NCI-H460 (cell line): ENCODE results near the gene DOCK1. TPM values are rescaled to one million over a fixed set of nuclear protein-coding genes. Genes with fewer than 3 reads are reported as not detected.
"Not testable (repeated sequence)": the region's sequence is repeated elsewhere in the genome, so short reads cannot be mapped to it uniquely, and the experiment has no call there.

Experiments used
- DNase-seq: peaks from one replicate; pipeline ENCODE4 v3.0.0-alpha.2; 2016; ENCODE audit warnings: low read depth; ENCODE audit errors: extremely low read depth
- total RNA-seq: library from RNA; depleted of rRNA; stranded (reverse); fragments of >200 nt; shearing (Covaris generic); gene quantifications from 2 replicates; pipeline ENCODE4 v1.2.3, GENCODE V29; 2014

Gene DOCK1
- total RNA-seq, 1 experiment from 2014 or later = 32.3 TPM

DNA sequence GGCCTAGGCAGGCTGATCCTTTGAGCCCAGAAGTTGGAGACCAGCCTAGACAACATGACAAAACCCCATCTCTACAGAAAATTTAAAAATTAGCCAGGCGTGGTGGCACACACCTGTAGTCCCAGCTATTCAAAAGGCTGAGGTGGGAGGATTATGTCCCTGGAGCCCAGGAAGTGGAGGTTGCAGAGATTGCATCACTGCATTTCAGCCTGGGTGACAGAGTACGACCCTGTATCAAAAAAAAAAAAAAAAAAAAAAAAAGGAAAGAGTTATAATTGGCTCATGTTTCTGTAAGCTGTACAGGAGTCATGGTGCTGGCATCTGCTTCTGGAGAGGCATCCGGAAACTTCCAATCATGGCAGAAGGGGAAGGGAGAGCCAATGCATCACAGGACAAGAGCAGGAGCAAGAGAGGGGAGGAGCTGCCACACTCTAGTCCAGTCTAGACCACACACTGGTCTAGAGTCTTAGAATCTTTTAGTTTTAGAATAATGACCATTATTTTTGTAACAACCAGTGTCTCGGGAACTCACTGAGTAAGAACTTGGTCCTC, 16.8 kb downstream of the DOCK1 start:
- no peak for DNase-seq

DNA sequence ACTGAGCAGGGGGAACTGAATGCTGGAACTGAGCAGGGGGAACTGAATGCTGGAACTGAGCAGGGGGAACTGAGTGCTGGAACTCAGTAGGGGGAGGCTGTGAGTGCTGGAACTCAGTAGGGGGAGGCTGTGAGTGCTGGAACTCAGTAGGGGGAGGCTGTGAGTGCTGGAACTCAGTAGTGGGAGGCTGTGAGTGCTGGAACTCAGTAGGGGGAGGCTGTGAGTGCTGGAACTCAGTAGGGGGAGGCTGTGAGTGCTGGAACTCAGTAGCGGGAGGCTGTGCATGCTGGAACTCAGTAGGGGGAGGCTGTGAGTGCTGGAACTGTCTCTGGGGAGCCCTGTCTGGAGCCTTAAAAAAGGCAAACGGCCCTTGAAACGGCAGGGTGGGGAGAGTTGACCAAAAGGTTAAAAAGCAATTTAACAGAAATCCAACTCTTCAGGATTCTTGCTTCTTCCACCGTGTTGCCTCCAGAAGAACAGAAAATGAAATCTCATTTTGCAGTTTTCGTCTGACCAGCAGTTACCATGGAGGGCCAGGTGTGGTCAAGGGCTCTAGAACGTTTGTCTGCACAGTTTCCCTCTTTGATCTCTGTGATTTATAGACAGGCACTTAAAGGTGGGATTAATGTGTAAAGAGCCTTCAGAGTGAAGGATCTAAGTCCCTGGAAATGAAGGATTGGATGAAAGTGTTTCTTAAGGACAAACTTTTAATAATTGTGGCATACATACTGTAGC, 19.1 kb downstream of the DOCK1 start:
- no peak for DNase-seq

DNA sequence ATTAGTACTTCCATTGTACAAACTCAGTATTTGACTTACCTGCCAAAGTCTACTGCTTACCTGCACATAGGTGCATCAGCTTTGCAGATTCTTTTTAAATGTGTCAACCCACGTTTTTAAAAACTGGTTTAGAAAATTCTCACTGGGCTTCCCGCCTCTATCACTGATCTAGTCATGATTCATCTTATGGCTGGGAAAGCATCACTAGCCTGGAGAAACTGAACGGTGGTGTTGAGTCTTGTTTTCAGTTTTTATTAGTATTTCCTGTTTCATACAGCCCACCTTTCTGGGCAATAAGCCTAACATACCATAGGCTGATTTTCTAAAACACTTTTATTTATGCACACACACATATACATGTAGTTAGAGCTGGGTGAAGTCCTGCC, 19.7 kb downstream of the DOCK1 start:
- no peak for DNase-seq

DNA sequence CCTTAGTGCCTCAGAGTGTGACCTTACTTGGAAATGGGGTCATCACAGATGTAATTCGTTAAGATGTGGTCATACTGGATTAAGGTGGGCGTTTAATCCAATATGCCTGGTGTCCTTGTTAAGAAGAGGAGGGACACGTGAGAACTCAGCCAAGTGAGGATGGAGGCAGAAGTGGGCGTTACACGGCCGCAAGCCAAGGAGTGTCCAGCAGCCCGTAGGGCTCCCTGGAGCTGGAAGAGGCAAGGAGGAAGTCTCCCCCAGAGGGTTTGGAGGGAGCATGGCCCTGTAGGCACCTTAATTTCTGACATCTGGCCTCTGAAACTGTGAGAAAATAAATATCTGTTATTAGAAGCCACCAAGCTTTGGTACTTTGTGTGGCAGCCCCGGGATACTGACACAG, 21.3 kb downstream of the DOCK1 start:
- no peak for DNase-seq

DNA sequence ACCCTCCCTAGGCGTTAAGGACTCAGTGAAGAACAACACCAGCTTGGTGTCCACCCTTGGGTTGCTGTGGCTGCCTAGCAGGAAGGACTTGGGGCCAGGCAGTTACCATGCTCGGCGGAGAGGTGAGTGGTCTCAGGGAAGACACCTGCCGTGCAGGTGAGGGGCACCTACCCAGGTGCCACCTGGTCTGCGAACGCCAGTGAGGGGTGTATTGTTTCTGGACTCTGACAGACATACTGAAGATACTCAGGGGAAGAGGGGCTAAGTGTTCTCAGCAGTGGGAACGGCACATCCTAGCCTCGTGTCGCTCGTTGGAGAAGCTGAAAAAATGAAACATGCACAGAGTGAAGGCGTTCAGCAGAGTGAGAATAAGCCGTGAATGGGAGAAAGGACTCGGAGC, 22.6 kb downstream of the DOCK1 start:
- no peak for DNase-seq

DNA sequence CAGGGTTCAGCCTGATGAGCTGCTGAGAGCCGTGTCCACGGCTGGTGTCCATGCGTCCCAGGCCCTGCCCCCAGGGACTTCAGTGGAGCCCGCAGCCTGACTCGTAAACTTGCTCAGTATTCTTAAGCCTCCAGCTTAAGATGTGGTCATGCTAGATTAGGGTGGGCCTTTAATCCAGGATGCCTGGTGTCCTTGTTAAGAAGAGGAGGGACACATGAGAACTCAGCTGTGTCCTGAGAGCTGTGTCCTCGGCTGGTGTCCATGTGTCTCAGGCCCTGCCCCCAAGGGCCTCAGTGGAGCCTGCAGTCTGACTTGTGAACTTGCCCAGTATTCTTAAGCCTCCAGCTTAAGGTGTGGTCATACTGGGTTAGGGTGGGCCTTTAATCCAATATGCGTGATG, 23.0 kb downstream of the DOCK1 start:
- no peak for DNase-seq

DNA sequence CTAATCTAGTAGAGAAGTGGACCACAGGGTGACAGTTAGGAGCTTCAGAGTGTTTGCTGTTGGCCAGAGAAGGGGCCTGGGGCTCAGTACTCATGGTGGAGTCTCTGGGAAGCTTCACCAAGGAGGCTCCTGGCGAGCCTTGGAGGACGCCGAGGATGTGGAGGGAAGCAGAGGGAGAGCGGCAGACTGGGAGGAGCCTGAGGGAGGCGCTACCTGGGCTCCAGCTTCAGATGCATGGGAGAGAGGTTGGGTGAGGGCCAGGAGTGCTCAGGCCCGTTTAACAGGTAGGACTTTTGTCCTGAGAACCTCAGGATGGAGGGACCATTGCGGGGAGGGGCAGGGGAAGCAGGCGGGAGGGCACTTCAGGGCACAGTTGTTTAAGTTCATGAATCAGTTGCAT, 24.2 kb downstream of the DOCK1 start:
- DNase-seq = no peak

DNA sequence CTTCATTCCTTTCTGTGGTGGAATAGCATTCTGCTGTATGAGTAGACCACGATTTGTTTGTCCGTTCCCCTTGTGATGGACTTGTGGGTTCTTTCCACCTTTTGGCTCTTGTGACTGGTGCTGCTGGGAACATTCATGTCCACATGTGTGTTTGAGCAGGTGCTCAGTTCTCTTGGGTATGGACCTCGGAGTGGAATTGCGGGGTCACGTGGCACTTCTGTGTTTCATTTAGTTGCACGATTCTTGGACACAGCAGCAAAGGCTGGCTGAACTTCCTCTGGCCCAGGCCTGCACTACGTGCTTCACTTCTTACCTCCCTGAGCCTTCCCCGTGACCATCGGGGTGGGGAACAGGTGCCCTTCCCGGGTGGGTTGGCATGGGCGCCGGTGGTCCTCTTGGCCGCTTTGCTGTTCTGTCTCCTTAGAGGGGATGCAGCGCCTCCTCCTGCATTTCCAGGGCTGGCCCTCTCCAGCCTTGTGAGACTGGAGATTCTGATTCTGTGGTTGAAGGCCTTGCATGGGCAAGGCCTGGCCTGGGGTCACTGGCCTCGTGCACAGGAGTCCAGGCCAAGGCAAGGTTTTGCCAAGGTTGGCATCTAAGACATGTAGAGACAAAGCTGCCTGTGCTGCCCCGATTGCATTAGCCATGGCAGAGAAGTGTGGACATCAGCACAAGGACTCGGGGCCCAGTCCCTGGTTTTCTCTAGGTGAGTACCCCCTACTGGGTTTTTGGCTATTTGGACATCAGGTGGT, 25.1 kb downstream of the DOCK1 start:
- no peak for DNase-seq

DNA sequence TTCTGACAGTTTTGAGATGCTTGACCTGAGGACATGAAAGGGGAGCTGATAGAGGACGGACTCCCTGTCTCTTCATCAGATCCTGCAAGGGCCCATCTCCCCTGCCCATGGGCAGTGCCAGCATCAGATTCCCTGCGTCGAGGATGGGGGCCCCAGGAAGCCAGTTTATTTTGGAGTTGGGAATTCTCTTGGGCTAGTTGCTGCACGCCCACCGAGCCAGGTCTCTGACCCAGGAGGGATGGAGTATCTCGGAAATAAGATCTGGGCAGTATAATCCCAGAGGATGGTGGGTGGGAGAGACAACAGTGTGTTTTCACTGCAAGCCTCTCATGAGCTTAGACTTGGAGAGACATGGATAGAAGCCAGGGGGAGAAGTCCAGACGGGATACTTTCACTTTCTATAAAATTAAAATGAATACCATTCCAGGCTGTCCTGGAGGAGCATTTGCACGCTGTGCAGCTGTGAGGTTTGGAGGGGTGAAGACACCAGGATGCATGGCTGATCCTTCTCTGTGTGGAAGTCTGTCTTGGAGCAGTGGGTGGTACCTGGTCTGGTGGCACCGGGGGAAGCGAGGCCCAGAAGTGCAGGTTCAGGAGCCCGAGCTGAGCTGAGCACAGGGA, 25.8 kb downstream of the DOCK1 start:
- no peak for DNase-seq

DNA sequence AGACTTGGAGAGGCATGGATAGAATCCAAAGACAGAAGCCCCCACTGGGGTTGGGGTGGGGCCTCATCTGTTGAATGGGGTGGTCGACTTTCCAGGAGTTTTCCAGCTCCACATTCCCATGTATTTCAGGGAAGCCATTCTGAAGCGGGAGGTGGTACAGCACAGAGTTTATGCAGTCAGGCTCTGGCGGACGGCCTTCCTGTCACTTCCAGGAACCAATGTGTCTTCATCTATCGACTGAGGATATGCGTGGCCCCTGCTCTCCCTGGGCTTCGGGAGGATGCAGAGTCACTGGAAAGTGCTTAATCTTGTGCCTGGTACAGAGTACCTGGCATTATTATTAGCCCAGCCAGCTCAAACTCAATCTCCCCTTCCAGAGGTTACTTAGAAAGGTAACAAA, 26.3 kb downstream of the DOCK1 start:
- DNase-seq = no peak

DNA sequence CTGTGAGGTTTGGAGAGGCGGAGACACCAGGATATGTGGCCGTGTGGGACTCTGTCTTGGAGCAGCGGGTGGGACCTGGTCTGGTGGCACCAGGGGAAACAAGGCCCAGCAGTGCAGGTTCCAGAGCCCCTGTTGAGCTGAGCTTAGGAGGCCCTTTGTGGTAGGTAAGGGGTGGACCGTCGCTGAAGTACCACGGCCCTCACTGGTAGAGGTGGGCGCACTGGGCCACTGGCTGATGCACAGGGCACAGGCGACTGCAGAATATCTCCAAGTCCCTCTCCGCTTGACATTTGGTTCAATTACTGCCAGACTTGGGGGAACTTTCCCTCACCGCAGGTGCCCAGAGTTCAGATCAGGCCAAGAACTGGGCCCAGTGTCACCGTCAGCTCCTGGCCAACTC, 27.3 kb downstream of the DOCK1 start:
- DNase-seq = no peak

DNA sequence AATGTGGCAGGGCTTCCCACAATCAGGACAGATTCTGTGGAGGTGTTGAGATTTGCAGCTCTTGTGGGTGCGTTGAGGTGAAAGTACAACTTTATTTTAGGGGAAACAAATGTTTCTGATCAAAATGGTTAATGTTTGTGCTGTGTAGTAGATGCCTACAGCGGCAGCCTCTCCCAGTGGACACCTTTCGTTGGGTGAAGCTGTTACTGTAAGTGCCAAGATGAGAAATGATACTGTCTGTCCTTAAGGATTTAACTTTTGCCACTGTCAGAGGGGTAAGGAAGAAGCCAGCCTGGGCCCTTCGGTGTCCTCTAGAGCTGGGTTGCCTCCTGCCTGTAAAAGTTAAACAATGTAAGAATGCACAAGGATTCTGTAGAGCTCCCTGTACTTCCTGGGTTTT, 27.9 kb downstream of the DOCK1 start:
- DNase-seq = no peak

DNA sequence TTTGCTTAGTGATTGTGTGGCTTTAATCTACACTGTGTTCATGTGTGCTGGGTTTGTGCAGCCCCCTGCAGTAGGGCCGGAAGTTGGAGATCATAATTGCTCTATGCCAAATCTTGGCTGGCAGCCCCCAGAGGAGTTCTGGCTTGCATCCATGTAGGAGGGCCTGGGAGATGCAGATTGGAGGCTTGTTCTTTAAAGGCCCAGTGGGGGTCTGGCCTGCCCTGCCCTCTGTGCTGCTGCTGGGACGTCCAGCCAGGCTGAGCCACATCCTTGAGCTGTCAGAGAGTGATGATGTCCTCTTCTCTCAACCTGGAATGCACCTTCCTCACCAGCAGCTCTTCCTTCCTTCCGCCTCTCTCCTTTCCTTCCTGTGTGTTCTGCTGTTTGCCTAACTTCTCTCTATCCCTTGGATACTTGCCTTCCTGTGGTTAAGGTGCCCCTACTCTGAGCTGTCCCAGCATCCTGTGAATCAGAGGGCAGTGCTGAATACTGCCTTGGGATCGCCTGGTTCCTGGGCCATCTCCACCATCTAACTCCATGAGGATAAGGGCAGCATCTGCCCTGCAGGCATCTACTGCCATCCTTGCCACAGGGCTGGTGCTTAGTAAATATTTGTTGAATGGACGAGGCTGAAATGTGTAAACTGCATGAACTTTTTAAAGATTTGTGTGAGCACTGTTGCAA, 30.2 kb downstream of the DOCK1 start:
- DNase-seq = no peak

DNA sequence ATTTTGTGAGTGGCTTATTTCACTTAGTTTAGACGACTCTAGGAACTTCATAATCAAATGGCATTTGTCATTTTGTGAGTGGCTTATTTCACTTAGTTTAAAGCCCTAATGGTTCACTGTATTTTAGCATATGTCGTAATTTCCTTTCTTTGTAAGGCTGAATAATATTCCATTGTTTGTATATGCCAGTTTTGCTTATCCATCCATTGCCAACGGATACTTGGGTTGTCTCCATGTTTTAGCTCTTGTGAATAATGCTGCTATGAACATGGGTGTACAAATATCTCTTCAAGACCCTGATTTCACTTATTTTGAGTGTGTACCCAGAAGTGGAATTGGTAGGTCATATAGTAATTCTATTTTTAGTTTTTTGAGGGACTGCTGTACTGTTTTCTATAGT, 31.8 kb downstream of the DOCK1 start:
- no peak for DNase-seq

DNA sequence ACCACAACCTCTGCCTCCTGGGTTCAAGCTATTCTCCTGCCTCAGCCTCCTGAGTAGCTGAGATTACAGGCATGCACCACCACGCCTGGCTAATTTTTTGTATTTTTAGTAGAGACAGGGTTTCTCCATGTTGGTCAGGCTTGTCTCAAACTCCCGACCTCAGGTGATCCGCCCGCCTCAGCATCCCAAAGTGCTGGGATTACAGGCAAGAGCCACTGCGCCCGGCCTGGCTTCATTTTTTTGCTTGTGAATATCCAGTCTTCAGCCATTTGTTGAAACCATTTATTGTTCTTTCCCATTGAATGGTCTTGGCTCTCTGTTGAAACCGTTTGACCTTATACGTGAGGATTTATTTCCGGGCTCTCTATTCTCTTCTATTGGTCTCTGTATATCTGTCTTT, 32.9 kb downstream of the DOCK1 start:
- DNase-seq = not testable (repeated sequence)

DNA sequence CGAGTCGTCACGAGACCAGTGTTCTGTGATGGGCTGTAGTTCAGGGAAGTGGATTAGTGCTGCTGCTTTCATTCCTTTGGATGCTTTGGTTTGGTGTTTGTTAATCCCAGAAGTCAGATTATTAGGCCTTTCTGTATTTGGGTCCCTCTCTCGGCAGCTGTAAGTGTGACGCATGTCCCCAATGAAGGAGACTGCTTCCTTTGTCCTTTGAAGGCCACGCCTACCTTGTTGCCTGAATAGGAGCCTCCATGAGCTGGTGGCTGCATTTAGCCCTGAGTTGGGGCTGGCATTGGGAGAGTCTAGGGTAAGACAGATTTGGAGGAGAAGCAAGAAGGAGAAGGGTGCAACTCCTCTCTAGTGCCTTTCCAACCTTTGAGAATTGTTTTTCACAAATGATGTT, 34.5 kb downstream of the DOCK1 start:
- no peak for DNase-seq

DNA sequence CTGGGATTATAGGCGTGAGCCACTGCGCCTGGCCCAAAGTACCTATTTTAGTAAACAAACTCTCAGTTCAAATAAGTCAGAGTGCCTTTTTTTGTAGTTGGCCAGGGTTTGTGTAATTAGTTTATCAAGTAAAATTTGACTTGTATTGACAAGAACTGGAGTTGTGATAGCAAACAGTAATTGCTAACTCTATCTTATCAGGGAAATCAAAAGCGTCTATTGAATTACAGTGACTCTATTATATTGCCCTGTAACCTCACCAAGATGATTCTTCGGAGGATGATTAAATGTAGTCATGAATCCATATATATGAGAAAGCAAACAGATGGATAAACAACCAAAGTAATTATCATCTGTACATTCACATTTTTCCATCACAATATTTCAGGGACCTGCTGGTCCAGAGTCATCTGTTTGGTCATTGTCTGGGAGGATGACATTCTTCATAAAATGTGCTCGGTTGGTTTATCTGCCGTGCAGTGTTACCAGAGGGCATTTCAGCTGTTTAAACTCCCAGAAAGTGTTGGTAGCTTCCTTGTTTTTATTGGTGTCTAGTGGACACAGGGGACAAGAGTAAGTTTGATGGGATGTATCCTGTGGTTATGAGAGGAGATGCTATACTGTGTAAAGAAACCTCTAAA, 35.6 kb downstream of the DOCK1 start:
- DNase-seq = no peak

DNA sequence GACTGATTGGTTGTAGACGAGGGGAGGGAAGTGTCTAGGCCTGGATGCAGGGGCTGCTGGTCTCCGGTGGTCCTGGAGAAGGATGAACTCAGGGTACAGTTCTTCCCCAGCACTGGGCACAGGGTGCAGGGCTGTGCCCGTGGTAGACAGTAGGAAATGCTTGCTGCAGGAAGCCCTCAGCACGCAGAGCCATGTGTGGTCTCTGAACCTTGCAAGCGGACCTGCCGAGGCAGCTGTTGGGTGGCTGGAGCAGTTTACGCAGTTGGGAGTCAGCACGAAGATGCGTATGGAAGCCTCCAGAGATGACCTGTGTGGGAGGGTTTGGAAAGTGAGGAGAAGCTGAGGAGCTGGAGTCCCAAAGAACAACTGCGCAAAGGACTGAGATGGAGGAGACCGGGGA, 39.0 kb downstream of the DOCK1 start:
- DNase-seq = no peak

DNA sequence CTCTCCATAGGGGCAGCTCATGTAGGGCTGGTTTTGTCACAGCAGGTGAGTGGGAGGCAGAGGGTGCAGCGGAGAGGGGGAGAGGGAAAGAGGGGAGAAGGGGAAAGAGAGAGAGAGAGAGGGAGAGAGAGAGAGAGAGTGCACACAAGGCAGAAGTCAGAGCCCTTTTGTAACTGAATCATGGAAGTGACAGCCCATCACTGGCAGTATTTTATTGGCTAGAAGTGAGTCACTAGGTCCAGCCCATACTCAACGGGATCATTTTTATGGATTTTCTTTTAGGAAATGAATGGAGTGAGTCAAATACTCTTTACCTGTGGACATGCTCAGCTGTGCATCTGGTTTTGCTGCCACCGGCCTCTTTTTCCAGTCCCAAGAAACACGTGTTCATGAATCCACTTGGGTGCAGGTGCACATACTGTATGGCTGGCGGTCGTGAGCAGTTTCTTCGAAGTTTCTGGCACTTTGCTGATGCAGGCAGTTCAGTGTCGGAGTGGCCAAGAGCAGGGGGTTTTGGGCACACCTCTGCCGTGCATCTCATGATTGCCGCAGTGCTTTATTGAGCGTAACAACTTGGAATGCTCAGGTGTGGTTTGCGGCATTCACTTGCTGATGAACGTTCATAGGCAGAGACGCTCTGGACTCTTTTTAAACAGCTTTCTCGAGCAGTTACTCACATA, 40.3 kb downstream of the DOCK1 start:
- DNase-seq = no peak

DNA sequence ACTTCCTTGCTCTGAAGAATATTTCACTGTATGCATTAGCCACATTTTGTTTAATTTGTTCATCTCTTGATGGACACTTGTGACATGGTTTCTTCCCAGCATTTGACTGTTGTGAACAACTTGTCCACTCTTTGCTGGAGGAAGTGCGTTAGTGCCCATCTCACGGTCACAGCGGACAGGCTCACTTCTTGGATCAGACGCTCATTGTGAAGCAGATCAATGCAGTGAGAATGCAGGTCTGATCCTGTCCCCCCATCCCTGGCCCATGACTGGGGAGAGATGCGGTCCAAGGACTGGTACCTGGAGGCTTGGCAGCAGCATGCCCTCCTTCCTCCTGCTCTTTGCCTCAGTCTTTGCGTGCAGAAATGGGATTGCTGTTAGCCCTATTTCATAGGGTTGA, 41.5 kb downstream of the DOCK1 start:
- no peak for DNase-seq
